H9 (cell line): Measurements from ENCODE around the gene ZNF487. TPM values are rescaled to one million over a fixed set of nuclear protein-coding genes. Genes with fewer than 3 reads are reported as not detected.

Experiments
- DNase-seq: peaks from one replicate; pipeline ENCODE4 v3.0.0-alpha.2; 2017
- H2AFZ ChIP-seq: one replicate; pipeline ENCODE4 v1.6.1; 2013; ENCODE audit warnings: mild to moderate bottlenecking, low read length, control low read depth, moderate library complexity
- H2AK5ac ChIP-seq: 2 replicates; pipeline ENCODE4 v1.6.1; 2013; ENCODE audit warnings: low read length, control low read depth, mixed read lengths; ENCODE audit not compliant: insufficient read length
- H2BK120ac ChIP-seq: one replicate; pipeline ENCODE4 v1.6.1; 2013; ENCODE audit warnings: low read depth, mild to moderate bottlenecking, low read length, control low read depth, inconsistent platforms; ENCODE audit not compliant: poor library complexity, severe bottlenecking
- H2BK12ac ChIP-seq: 2 replicates; pipeline ENCODE4 v1.6.1; 2013; ENCODE audit warnings: low read length, control low read depth, mixed read lengths, low read depth; ENCODE audit not compliant: insufficient read length
- H2BK15ac ChIP-seq: 2 replicates; pipeline ENCODE4 v1.6.1; 2013; ENCODE audit warnings: low read depth, low read length, control low read depth
- H2BK20ac ChIP-seq: one replicate; pipeline ENCODE4 v1.6.1; 2013; ENCODE audit warnings: low read depth, mild to moderate bottlenecking, low read length, control low read depth, inconsistent platforms; ENCODE audit not compliant: poor library complexity, severe bottlenecking
- H2BK5ac ChIP-seq: 2 replicates; pipeline ENCODE4 v1.6.1; 2013; ENCODE audit warnings: low read length, control low read depth, mixed read lengths; ENCODE audit not compliant: insufficient read length
- H3K14ac ChIP-seq: 2 replicates; pipeline ENCODE4 v1.6.1; 2013; ENCODE audit warnings: low read length, control low read depth; ENCODE audit not compliant: insufficient read depth
- H3K18ac ChIP-seq: 2 replicates; pipeline ENCODE4 v1.6.1; 2013; ENCODE audit warnings: low read depth, mild to moderate bottlenecking, mixed read lengths, low read length, control low read depth; ENCODE audit not compliant: insufficient read length
- H3K23ac ChIP-seq: 2 replicates; pipeline ENCODE4 v1.6.1; 2013; ENCODE audit warnings: low read length, control low read depth, mixed read lengths, low read depth; ENCODE audit not compliant: insufficient read length
- H3K23me2 ChIP-seq: 2 replicates; pipeline ENCODE4 v1.6.1; 2013; ENCODE audit warnings: low read depth, mild to moderate bottlenecking, mixed read lengths, low read length, control low read depth; ENCODE audit not compliant: insufficient read length, poor library complexity, severe bottlenecking
- H3K27ac ChIP-seq: 2 replicates; pipeline ENCODE4 v1.5.1; 2013; ENCODE audit warnings: low read length, control low read depth, mixed read lengths, low read depth; ENCODE audit not compliant: insufficient read length
- H3K27me3 ChIP-seq: 2 replicates; pipeline ENCODE4 v1.6.1; 2013; ENCODE audit warnings: low read length, control low read depth, inconsistent platforms; ENCODE audit not compliant: insufficient read depth
- H3K4ac ChIP-seq: 2 replicates; pipeline ENCODE4 v1.6.1; 2013; ENCODE audit warnings: low read depth, mild to moderate bottlenecking, control low read depth, inconsistent platforms, low read length, moderate library complexity
- H3K4me1 ChIP-seq: 2 replicates; pipeline ENCODE4 v1.6.1; 2013; ENCODE audit warnings: low read length, control low read depth, inconsistent platforms; ENCODE audit not compliant: insufficient read depth
- H3K4me2 ChIP-seq: 2 replicates; pipeline ENCODE4 v1.6.1; 2013; ENCODE audit warnings: low read length, control low read depth, mixed read lengths; ENCODE audit not compliant: insufficient read length, insufficient read depth
- H3K56ac ChIP-seq: 2 replicates; pipeline ENCODE4 v1.6.1; 2013; ENCODE audit warnings: low read depth, mild to moderate bottlenecking, mixed read lengths, low read length, control low read depth; ENCODE audit not compliant: insufficient read length
- H3K79me1 ChIP-seq: 2 replicates; pipeline ENCODE4 v1.6.1; 2013; ENCODE audit warnings: low read depth, mild to moderate bottlenecking, moderate library complexity, low read length, control low read depth, inconsistent platforms; ENCODE audit not compliant: insufficient read depth, poor library complexity, severe bottlenecking
- H3K79me2 ChIP-seq: 2 replicates; pipeline ENCODE4 v1.6.1; 2013; ENCODE audit warnings: low read length, control low read depth, inconsistent platforms; ENCODE audit not compliant: insufficient read depth
- H3K9ac ChIP-seq: 2 replicates; pipeline ENCODE4 v1.6.1; 2013; ENCODE audit warnings: low read length, control low read depth, mixed read lengths; ENCODE audit not compliant: insufficient read length; ENCODE audit errors: extremely low read depth
- H3K9me3 ChIP-seq: one replicate; pipeline ENCODE4 v1.6.1; 2013; ENCODE audit warnings: low read depth, low read length, inconsistent platforms; ENCODE audit not compliant: control insufficient read depth
- H3T11ph ChIP-seq: one replicate; pipeline ENCODE4 v1.6.1; 2013; ENCODE audit warnings: mild to moderate bottlenecking, low read length, control low read depth, inconsistent platforms
- H4K20me1 ChIP-seq: one replicate; pipeline ENCODE4 v1.6.1; 2013; ENCODE audit not compliant: control insufficient read depth, insufficient read length, insufficient read depth
- H4K5ac ChIP-seq: 2 replicates; pipeline ENCODE4 v1.6.1; 2013; ENCODE audit warnings: low read depth, mild to moderate bottlenecking, mixed read lengths, low read length, control low read depth; ENCODE audit not compliant: insufficient read length
- H4K8ac ChIP-seq: replicated peaks from 2 replicates; pipeline ENCODE4 v1.6.1; 2013; ENCODE audit warnings: low read length, control low read depth, mixed read lengths, low read depth; ENCODE audit not compliant: insufficient read length
- H4K91ac ChIP-seq: 2 replicates; pipeline ENCODE4 v1.6.1; 2013; ENCODE audit warnings: low read depth, mild to moderate bottlenecking, moderate library complexity, mixed read lengths, low read length, control low read depth; ENCODE audit not compliant: insufficient read length
- H3K27ac Mint-ChIP-seq, 3 experiments: 2 replicates in 2 of 3; 3 replicates in 1 of 3; pipeline ENCODE4 v1.8.0; 2020 to 2021; ENCODE audit warnings: mixed read lengths in 3 of 3, mild to moderate bottlenecking in 1 of 3, moderate library complexity in 1 of 3
- H3K27me3 Mint-ChIP-seq: 2 replicates; pipeline ENCODE4 v1.8.0; 2021; ENCODE audit warnings: low read depth, mild to moderate bottlenecking, moderate library complexity, mixed read lengths
- H3K36me3 Mint-ChIP-seq, 3 experiments: 2 replicates in 2 of 3; 3 replicates in 1 of 3; pipeline ENCODE4 v1.8.0; 2020 to 2021; ENCODE audit warnings: low read depth in 3 of 3, mixed read lengths in 3 of 3; ENCODE audit not compliant: insufficient read depth in 1 of 3
- H3K4me1 Mint-ChIP-seq, 2 experiments: 2 replicates each; pipeline ENCODE4 v1.8.0; 2020; ENCODE audit warnings: mixed read lengths in 2 of 2
- H3K4me3 Mint-ChIP-seq, 2 experiments: 2 replicates in 1 of 2; 3 replicates in 1 of 2; pipeline ENCODE4 v1.8.0; 2020 to 2021; ENCODE audit warnings: mild to moderate bottlenecking in 2 of 2, mixed read lengths in 2 of 2, moderate library complexity in 1 of 2
- H3K9me3 Mint-ChIP-seq, 2 experiments: 2 replicates in 1 of 2; 3 replicates in 1 of 2; pipeline ENCODE4 v1.8.0; 2020; ENCODE audit warnings: mild to moderate bottlenecking in 2 of 2, mixed read lengths in 2 of 2, moderate library complexity in 1 of 2
- WGBS: extraction: QIAGEN DNeasy Blood & Tissue Kit; methylation state at CpG from one replicate; pipeline ENCODE4 v1.1.7; 2013; ENCODE audit warnings: missing lambda C conversion rate, low lambda C conversion rate, mixed read lengths; ENCODE audit not compliant: insufficient read length; ENCODE audit errors: extremely low coverage; 5-methylcytosine and 5-hydroxymethylcytosine counted together
- total RNA-seq: library from RNA; stranded (reverse); gene quantifications from 2 replicates; pipeline ENCODE4 v1.2.1, GENCODE V29; 2021
- TF ChIP-seq, protein P1 (sequence below): fragments of 200-600 bp; sonication (generic); conservative IDR thresholded peaks from 3 replicates; pipeline ENCODE4 v1.8.0; 2021; ENCODE audit warnings: antibody characterized with exemption, mild to moderate bottlenecking

The ZNF487 gene
- total RNA-seq, 1 experiment from 2014 or later, result 1.4 TPM

DNA sequence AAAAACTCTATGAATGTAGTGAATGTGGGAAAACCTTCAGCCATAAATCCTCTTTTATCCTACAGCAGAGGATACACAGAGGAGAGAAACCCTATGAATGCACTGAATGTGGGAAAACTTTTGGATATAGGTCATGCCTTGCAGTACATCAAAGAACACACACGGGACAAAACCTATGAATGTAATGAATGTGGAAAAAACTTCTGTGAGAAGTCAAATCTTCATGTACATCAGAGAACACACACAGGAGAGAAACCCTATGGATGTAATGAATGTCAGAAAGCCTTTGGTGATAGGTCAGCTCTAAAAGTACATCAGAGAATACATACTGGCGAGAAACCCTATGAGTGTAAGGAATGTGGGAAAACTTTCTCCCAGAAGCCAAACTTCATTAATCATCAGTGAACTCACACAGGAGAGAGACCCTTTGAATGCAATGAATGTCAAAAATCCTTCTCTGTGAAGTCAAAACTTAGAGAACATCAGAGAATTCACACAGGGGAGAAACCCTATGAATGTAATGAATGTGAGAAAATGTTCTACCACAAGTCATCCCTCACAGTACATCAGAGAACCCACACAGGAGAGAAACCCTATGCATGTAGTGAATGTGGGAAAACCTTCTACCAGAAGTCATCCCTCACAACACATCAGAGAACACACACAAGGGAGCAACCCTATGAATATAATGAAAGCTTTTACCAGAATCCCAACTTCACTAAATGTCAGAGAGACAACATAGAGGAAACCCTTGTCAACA lies 45.6 kb downstream of the ZNF487 start:
- no peak overlapping the region for H3K9ac ChIP-seq
- no peak overlapping the region for H2BK15ac ChIP-seq
- no peak overlapping the region for H3K14ac ChIP-seq
- no peak overlapping the region for H3K56ac ChIP-seq
- H2AFZ ChIP-seq, result no peak overlapping the region
- H3K4me1 ChIP-seq, result no peaks in the 10 kb centered on the region
- H3K9me3 Mint-ChIP-seq, result peaks cover 72% of the 10 kb centered on the region in 2 experiments
- DNase-seq, result no peak
- no peaks in the 10 kb centered on the region for H3K79me1 ChIP-seq
- no peak overlapping the region for H2BK5ac ChIP-seq
- TF ChIP-seq, protein P1, sequence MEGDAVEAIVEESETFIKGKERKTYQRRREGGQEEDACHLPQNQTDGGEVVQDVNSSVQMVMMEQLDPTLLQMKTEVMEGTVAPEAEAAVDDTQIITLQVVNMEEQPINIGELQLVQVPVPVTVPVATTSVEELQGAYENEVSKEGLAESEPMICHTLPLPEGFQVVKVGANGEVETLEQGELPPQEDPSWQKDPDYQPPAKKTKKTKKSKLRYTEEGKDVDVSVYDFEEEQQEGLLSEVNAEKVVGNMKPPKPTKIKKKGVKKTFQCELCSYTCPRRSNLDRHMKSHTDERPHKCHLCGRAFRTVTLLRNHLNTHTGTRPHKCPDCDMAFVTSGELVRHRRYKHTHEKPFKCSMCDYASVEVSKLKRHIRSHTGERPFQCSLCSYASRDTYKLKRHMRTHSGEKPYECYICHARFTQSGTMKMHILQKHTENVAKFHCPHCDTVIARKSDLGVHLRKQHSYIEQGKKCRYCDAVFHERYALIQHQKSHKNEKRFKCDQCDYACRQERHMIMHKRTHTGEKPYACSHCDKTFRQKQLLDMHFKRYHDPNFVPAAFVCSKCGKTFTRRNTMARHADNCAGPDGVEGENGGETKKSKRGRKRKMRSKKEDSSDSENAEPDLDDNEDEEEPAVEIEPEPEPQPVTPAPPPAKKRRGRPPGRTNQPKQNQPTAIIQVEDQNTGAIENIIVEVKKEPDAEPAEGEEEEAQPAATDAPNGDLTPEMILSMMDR, result no peak
- no peak overlapping the region for H4K8ac ChIP-seq
- H3K4ac ChIP-seq, result no peak overlapping the region
- no peak overlapping the region for H3K4me3 Mint-ChIP-seq
- no peak overlapping the region for H3K27ac ChIP-seq
- no peak overlapping the region for H3T11ph ChIP-seq
- no peaks in the 10 kb centered on the region for H3K27me3 ChIP-seq
- H3K4me2 ChIP-seq, result no peak overlapping the region
- H2BK120ac ChIP-seq, result no peak overlapping the region
- no peak overlapping the region for H3K23ac ChIP-seq
- WGBS, result no CpG with 5 or more reads among the region's 2 CpGs
- no peaks in the 10 kb centered on the region for H3K79me2 ChIP-seq
- H2AK5ac ChIP-seq, result no peak overlapping the region
- no peak overlapping the region for H2BK20ac ChIP-seq
- peaks cover 14% of the 10 kb centered on the region for H3K9me3 ChIP-seq
- peaks cover 4 to 9% (median 8%) of the 10 kb centered on the region in 3 experiments for H3K36me3 Mint-ChIP-seq
- H3K18ac ChIP-seq, result no peak overlapping the region
- H3K4me1 Mint-ChIP-seq, result no peaks in the 10 kb centered on the region
- no peaks in the 10 kb centered on the region for H3K23me2 ChIP-seq
- H2BK12ac ChIP-seq, result no peak overlapping the region
- no peaks in the 10 kb centered on the region; the same call in 1 of the 2 replicates for H3K27me3 Mint-ChIP-seq
- no peak overlapping the region for H3K27ac Mint-ChIP-seq
- H4K20me1 ChIP-seq, result no peaks in the 10 kb centered on the region
- H4K5ac ChIP-seq, result no peak overlapping the region
- no peak overlapping the region for H4K91ac ChIP-seq
